Myocyte (in vitro differentiated cells): ENCODE data around the gene RAB1B. TPM values are rescaled to one million over a fixed set of nuclear protein-coding genes. Genes with fewer than 3 reads are reported as not detected.
A peak's percentile ranks its signal among the peaks of the same experiment; 100 is the strongest.
"Not testable (repeated sequence)": the region's sequence is repeated elsewhere in the genome, so short reads cannot be mapped to it uniquely, and the experiment has no call there.

Experiments used
- DNase-seq: peaks from one replicate; pipeline ENCODE4 v3.0.0-alpha.2; 2012; ENCODE audit warnings: low read depth
- total RNA-seq: library from RNA; depleted of rRNA; stranded (reverse); fragments of >200 nt; gene quantifications from 2 replicates; pipeline ENCODE4 v1.2.3, GENCODE V29; 2014

RAB1B gene
- total RNA-seq, 1 donor from 2014 or later = 146 TPM

DNA sequence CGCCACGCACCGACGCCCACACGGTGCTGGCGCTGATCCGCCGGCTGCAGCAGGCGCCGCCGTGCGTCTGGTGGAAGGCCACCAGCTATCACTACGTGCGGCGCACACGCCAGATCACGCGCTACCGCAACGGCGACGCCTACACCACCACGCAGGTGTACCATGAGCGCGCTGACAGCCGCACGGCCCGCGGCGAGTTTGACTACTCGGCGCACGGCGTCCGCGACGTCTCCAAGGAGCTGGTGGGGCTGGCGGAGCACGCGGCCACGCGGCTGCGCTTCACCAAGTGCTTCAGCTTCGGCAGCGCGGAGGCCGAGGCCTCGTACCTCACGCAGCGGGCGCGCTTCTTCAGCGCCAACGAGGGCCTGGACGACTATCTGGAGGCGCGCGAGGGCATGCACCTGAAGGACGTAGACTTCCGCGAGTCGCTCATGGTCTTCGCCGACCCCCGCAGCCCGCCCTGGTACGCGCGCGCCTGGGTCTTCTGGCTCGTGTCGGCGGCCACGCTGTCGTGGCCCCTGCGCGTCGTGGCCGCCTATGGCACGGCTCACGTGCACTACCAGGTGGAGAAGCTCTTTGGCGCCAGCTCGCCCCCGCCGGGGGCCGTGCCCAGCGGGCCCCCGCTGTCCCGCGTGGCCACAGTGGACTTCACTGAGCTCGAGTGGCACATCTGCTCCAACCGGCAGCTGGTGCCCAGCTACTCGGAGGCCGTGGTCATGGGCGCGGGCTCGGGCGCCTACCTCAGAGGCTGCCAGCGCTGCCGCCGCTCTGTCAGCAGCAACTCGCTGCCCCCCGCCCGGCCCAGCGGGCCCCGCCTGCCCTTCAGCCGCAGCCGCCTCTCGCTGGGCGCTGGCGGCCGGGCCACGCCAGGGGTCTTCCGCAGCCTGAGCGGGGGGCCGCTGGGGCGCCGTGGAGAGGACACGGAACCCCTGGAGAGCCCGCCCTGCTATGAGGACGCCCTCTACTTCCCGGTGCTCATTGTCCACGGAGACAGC is 26.5 kb downstream of the RAB1B start:
- DNase-seq = no peak

DNA sequence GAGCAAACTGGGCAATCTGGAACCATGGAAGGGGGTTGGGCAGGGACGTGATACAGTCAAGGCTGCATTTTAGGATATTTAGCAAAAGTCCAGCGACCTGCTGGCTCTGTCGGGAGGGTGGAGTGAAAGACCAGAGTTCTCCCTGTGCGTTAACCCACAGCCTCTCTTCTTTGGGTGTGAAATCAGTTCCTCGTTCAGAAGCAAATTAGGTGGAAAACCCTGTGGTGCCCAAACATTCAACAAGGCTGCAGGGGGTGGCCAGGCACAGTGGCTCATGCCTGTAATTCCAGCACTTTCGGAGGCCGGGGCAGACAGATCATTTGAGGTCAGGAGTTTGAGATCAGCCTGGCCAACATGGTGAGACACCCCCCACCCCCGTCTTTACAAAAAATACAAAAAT is 29.2 kb downstream of the RAB1B start:
- DNase-seq = no peak

GRCh38 chr11:66299186-66299585 is 30.7 kb downstream of the RAB1B start:
- DNase-seq = no peak

- no peak for DNase-seq
These were observed 34.2 kb downstream of the RAB1B start for GRCh38 chr11:66302656-66303055.

GRCh38 chr11:66309475-66309874 is 41.0 kb downstream of the RAB1B start:
- no peak for DNase-seq

DNA sequence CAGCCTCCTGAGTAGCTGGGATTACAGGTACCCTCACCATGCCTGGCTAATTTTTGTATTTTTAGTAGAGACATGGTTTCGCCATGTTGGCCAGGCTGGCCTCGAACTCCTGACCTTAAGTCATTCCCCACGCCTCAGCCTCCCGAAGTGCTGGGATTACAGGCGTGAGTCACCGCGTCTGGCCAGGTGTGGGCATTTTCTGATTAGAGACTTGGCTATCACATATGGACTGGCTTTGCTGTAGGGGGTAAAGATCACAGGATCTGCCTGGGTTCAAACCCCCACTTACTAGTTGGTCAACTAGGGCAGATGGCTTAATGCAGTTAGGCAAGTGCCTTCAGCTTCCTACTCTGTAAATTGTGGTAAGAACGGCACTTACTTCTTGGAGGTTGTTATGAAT is 41.9 kb downstream of the RAB1B start:
- no peak for DNase-seq

- not testable (repeated sequence) for DNase-seq
These were observed 42.5 kb downstream of the RAB1B start for GRCh38 chr11:66310803-66311440.

DNA sequence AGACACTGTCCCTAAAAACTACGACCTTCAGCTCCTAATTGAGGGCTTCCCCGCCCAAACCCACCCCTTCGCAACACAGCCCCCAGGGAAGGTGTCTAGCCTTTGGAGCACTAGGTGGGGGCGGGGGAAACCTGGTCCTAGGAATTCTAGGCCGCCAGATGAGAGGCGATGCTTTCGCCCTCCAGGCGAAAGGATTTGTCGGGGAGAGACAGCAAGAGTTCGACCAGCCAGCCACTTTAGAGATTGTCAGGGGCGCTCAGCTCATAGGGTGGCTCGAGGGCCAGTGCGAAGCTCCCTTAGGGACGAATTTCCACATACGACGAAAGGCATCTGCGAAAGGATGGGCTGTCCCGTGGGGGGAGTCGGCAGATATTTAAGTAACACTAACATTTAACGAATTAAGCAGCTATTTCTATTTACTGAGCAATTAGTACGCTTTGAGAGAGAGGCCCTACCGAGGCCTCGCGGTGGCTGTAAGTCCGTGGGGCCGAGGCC is 43.1 kb downstream of the RAB1B start:
- no peak for DNase-seq

- DNase-seq = peak; percentile 92
These were observed 43.6 kb downstream of the RAB1B start for GRCh38 chr11:66311965-66312548.

DNA sequence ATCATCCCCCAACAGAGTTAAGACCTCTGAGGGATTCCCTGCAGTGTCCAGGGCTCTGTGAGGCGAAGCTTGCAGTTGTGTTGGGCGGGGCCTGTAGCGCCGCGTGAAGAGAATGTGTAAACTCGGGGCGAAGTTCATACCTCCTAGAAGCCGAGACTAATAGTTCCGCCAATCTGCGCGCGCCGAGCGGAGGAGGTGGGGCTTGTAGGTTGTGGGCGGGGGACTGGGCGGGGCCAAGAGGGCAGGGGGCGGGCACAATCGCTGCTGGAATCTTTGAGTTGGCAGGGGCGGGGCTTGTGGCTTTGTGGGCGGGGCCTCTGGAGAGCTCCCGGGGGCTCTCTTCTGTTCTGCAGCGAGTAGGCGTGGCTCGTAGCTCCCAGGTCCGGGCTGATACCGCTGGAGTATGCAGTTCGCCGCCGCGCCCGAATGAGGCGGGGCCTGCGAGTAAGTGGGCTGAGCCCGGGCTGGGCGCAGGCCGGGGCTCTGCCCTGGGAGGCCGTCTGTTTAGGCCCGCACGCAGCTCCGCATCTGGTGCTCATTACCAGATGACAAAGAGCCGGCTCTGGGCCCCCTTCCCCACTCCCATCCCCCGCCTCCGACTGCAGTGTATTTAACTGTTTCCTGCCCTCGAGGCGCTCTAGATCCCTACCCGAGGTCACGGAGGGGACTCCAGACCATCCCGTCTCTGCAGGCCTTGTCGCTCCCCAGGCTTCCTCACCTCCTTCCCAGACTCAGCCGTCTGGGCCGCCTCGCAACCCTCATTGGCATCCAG is 44.3 kb downstream of the RAB1B start:
- peak; percentile 97 for DNase-seq

GRCh38 chr11:66313321-66314185 is 45.1 kb downstream of the RAB1B start:
- DNase-seq = no peak

GRCh38 chr11:66314186-66314501 is 45.7 kb downstream of the RAB1B start:
- DNase-seq = no peak

- DNase-seq = no peak
These were observed 46.4 kb downstream of the RAB1B start for GRCh38 chr11:66314561-66315497.

- no peak for DNase-seq
These were observed 47.1 kb downstream of the RAB1B start for GRCh38 chr11:66315498-66315885.

DNA sequence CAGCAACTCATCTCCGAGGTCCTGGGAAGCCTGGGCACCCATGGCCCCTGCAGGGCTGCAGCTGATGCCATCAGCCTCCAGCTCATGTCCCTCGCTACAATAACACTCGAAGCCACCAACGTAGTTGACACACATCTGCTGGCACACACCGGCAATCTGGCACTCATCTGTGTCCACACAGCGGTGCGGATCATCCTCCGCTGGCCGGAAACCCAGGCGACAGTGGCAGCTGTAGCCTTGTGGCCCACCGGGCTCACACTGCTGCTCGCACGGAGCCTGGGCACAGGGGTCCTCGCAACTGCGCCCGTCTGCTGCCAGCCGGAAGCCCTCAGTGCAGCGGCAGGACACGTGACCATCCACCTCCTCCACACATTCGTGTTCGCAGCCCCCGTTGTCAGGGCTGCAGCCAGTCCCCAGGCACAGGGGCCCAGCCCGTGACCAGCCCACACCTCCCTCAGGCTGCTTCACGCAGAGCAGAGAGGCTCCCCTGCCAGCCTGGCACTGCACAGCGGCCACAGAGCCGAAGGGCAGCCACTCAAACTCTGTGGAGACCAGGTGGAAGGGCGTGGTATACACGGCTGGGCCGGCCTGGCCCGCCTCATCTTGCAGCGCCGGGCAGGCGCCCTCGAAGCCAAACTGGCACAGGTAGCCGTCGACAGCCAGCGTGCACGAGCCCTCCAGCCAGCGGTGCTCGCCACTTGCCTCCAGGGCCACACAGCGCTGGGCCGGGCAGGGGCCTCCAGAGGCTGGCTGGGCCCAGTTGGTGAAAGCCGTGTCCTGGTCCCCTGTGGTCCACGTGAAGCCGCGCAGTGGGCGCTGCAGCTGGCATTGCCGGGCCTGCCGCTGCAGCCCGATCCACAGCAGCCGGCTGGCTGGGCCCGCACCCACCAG is 47.7 kb downstream of the RAB1B start:
- DNase-seq = no peak

DNA sequence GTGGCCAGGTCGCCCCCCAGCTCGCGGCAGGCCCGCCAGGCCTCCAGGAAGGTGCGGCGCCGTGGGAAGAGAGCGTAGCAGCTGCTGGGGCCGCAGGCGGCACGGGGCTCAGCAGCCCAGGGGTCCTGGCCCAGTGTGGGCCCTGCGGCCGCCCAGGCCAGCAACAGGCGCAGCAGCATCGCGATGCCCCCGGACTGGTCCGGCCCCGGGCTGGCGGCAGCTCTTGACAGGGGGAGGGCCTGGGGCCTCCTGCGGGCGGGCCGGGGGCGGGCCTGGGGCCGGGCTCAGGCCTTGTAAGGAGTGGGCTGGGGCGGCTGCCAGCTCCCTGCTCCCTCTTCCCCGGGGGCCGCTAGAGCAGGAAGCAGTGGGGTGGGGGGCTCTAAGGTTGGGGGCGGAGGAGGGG is 48.4 kb downstream of the RAB1B start, which contains the start of gene CD248:
Gene CD248, minus strand, starts transcription at position 196 of the 403 bp plus-strand sequence. Its CDS starts 17 bp downstream, at position 179.
- DNase-seq = no peak

DNA sequence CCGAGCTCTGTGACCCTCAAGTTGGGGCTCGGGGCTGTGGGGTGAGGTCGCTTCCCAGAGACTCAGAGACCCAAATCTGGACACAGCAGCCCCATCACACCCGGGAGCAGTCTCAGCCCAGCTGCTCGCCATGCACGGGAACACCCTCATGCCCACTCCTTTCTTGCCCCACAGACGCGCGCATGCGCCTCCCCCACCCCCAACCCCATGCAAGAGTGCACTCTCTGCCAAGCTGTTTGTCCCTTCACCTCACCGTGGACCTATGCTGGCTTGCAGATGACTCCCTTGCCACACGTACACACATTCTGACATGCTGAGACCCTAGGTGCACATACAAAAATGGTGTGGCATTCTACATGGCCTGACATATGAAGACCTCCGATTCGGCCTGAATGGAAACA is 48.9 kb downstream of the RAB1B start:
- DNase-seq = no peak
